Testis (tissue), 2 donors: Measurements from ENCODE around the gene APBB1.

ENCODE experiments used
- POLR2A ChIP-seq: fragments of 450-650 bp; IDR thresholded peaks from one replicate; pipeline ENCODE4 v1.6.1; 2017; ENCODE audit warnings: antibody characterized with exemption, mild to moderate bottlenecking, moderate library complexity
- TF ChIP-seq, protein P1 (sequence below), 3 experiments: fragments of 450-650 bp in 2 of 3; fragments of 200-600 bp in 1 of 3; sonication (generic) in 1 of 3; IDR thresholded peaks; one replicate each; pipeline ENCODE4 v1.5.1; 2016 to 2019; ENCODE audit warnings: antibody characterized with exemption in 3 of 3, mild to moderate bottlenecking in 2 of 3, moderate library complexity in 1 of 3

GRCh38 chr11:6448574-6448973 lies 29.7 kb upstream of the APBB1 start:
- TF ChIP-seq, protein P1, sequence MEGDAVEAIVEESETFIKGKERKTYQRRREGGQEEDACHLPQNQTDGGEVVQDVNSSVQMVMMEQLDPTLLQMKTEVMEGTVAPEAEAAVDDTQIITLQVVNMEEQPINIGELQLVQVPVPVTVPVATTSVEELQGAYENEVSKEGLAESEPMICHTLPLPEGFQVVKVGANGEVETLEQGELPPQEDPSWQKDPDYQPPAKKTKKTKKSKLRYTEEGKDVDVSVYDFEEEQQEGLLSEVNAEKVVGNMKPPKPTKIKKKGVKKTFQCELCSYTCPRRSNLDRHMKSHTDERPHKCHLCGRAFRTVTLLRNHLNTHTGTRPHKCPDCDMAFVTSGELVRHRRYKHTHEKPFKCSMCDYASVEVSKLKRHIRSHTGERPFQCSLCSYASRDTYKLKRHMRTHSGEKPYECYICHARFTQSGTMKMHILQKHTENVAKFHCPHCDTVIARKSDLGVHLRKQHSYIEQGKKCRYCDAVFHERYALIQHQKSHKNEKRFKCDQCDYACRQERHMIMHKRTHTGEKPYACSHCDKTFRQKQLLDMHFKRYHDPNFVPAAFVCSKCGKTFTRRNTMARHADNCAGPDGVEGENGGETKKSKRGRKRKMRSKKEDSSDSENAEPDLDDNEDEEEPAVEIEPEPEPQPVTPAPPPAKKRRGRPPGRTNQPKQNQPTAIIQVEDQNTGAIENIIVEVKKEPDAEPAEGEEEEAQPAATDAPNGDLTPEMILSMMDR (IDR thresholded peaks at IDR 0.05) = no peak
- TF ChIP-seq POLR2A = no peak
